Measurements from ENCODE around the gene DAP3. TPM values are rescaled to one million over a fixed set of nuclear protein-coding genes. Genes with fewer than 3 reads are reported as not detected.
"Not testable (repeated sequence)": the region's sequence is repeated elsewhere in the genome, so short reads cannot be mapped to it uniquely, and the experiment has no call there.

Gene DAP3
- total and polyA plus RNA-seq, 9 of the 15 experiments (the other 6 are each of a cell fraction or from before 2014, with no cell fraction given): 155 to 484 (median 298) TPM

DNA sequence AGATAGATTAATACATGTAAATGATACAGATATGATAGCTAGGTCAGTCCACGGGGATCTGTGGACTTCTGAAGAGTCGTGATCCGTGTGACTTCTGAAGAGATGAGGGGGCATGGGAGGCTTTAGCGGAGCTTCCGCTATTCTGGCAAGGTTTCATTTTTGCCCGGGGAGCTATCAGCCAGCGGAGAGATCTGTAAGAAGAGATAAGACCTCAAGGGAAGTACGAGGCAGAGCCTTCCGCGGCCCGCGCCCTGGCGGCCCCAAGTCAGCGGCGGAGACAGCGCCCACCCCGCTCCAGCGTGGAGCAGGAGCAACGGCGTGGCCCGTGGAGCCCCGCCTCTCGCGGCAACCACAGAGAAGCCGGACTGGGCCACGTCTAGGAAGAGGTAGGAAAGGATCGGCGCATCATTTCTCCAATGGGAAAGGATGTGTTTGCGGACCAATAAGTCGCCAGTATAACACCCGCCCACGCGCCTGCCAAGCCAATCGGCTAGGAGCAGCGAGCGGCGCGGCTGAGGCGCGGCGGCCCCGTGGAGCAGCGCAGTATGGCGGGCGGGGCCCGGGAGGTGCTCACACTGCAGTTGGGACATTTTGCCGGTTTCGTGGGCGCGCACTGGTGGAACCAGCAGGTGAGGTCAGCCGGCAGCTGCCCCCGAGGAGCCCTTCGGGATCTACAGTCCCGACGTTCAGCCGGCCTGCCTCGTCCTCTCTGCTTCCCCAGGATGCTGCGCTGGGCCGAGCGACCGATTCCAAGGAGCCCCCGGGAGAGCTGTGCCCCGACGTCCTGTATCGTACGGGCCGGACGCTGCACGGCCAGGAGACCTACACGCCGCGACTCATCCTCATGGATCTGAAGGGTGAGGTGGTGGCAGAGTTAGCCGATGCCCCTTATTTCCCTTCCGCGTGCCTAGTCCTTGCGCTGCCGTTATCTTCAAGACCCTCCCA is 56.7 kb downstream of the DAP3 start (continued):
- TF ChIP-seq, protein P1, sequence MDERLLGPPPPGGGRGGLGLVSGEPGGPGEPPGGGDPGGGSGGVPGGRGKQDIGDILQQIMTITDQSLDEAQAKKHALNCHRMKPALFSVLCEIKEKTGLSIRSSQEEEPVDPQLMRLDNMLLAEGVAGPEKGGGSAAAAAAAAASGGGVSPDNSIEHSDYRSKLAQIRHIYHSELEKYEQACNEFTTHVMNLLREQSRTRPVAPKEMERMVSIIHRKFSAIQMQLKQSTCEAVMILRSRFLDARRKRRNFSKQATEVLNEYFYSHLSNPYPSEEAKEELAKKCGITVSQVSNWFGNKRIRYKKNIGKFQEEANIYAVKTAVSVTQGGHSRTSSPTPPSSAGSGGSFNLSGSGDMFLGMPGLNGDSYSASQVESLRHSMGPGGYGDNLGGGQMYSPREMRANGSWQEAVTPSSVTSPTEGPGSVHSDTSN (CRISPR knock-in tag; IDR thresholded peaks at IDR 0.05; ENCODE audit: low read depth): not testable (repeated sequence)
- TF ChIP-seq, protein P1 (tag; conservative IDR thresholded peaks at IDR 0.05; ENCODE audit: low read depth): 0 out of 2 replicates have a peak, but pooled peaks have one; percentile 20
- peak; percentile 58 for TF ChIP-seq BRD9 (IDR thresholded peaks at IDR 0.05; ENCODE audit: low read depth, partially characterized antibody)
- TF ChIP-seq, protein P2, sequence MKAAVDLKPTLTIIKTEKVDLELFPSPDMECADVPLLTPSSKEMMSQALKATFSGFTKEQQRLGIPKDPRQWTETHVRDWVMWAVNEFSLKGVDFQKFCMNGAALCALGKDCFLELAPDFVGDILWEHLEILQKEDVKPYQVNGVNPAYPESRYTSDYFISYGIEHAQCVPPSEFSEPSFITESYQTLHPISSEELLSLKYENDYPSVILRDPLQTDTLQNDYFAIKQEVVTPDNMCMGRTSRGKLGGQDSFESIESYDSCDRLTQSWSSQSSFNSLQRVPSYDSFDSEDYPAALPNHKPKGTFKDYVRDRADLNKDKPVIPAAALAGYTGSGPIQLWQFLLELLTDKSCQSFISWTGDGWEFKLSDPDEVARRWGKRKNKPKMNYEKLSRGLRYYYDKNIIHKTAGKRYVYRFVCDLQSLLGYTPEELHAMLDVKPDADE (conservative IDR thresholded peaks at IDR 0.05; ENCODE audit: control insufficient read depth, low read depth, low read length): peak; percentile 53; the same call in 1 of the 2 replicates
- TF ChIP-seq, protein P3, sequence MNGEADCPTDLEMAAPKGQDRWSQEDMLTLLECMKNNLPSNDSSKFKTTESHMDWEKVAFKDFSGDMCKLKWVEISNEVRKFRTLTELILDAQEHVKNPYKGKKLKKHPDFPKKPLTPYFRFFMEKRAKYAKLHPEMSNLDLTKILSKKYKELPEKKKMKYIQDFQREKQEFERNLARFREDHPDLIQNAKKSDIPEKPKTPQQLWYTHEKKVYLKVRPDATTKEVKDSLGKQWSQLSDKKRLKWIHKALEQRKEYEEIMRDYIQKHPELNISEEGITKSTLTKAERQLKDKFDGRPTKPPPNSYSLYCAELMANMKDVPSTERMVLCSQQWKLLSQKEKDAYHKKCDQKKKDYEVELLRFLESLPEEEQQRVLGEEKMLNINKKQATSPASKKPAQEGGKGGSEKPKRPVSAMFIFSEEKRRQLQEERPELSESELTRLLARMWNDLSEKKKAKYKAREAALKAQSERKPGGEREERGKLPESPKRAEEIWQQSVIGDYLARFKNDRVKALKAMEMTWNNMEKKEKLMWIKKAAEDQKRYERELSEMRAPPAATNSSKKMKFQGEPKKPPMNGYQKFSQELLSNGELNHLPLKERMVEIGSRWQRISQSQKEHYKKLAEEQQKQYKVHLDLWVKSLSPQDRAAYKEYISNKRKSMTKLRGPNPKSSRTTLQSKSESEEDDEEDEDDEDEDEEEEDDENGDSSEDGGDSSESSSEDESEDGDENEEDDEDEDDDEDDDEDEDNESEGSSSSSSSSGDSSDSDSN (IDR thresholded peaks at IDR 0.05; ENCODE audit: borderline replicate concordance in 1 of 2, low read depth in 2 of 2, low read length in 2 of 2): peak; percentile 71 to 83; a peak in 2 of 4 replicates
- TF ChIP-seq, protein P4, sequence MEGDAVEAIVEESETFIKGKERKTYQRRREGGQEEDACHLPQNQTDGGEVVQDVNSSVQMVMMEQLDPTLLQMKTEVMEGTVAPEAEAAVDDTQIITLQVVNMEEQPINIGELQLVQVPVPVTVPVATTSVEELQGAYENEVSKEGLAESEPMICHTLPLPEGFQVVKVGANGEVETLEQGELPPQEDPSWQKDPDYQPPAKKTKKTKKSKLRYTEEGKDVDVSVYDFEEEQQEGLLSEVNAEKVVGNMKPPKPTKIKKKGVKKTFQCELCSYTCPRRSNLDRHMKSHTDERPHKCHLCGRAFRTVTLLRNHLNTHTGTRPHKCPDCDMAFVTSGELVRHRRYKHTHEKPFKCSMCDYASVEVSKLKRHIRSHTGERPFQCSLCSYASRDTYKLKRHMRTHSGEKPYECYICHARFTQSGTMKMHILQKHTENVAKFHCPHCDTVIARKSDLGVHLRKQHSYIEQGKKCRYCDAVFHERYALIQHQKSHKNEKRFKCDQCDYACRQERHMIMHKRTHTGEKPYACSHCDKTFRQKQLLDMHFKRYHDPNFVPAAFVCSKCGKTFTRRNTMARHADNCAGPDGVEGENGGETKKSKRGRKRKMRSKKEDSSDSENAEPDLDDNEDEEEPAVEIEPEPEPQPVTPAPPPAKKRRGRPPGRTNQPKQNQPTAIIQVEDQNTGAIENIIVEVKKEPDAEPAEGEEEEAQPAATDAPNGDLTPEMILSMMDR (IDR thresholded peaks at IDR 0.05 in 2 of 3, conservative IDR thresholded peaks at IDR 0.05 in 1 of 3; ENCODE audit: insufficient read depth in 2 of 3, low read depth in 1 of 3, low read length in 3 of 3): peak in 1 of 3 experiments; percentile 30; a peak in 1 of 6 replicates
- TF ChIP-seq NFRKB (IDR thresholded peaks at IDR 0.05; ENCODE audit: low read depth): peak; percentile 62; the same call in 1 of the 2 replicates
- TF ChIP-seq GATA2 (CRISPR knock-in tag; IDR thresholded peaks at IDR 0.05): peak; percentile 75
- TF ChIP-seq TAF9B (IDR thresholded peaks at IDR 0.05; ENCODE audit: partially characterized antibody): peak; percentile 79
- TF ChIP-seq POLR2B (IDR thresholded peaks at IDR 0.05; ENCODE audit: low read depth, partially characterized antibody): peak; percentile 79
- peak; percentile 41; the same call in 1 of the 2 replicates for TF ChIP-seq JUND (IDR thresholded peaks at IDR 0.05; ENCODE audit: borderline replicate concordance, low read depth, low read length)
- not testable (repeated sequence) for TF ChIP-seq JUND (tag; IDR thresholded peaks at IDR 0.05; ENCODE audit: borderline replicate concordance, low read depth, low read length)
- peak; percentile 68 for TF ChIP-seq TAF7 (tag; IDR thresholded peaks at IDR 0.05)
- TF ChIP-seq, protein P5, sequence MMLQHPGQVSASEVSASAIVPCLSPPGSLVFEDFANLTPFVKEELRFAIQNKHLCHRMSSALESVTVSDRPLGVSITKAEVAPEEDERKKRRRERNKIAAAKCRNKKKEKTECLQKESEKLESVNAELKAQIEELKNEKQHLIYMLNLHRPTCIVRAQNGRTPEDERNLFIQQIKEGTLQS (IDR thresholded peaks at IDR 0.05): not testable (repeated sequence)
- TF ChIP-seq, protein P5 (CRISPR knock-in tag; conservative IDR thresholded peaks at IDR 0.05): peak; percentile 77
